SK-N-SH (cell line): ENCODE data around the gene ITM2B. TPM values are rescaled to one million over a fixed set of nuclear protein-coding genes. Genes with fewer than 3 reads are reported as not detected.

Experiments
- CTCF ChIA-PET: fragments of 300-600, 350-600 bp; formaldehyde crosslinking; extraction: SDS; loops from one replicate; lab custom pipeline; 2021; lab: Yijun Ruan, JAX
- POLR2A ChIA-PET: fragments of 350-600 bp; sonication (Branson Sonifier 250); formaldehyde crosslinking; extraction: SDS; loops from one replicate; lab custom pipeline; 2020; ENCODE audit warnings: antibody characterized with exemption, inconsistent platforms; lab: Yijun Ruan, JAX
- DNase-seq: peaks from one replicate; pipeline ENCODE4 v3.0.0; 2012
- H2AFZ ChIP-seq: fragments of 200-600 bp; sonication (generic); 2 replicates; pipeline ENCODE4 v1.8.1; 2016; ENCODE audit warnings: antibody characterized with exemption, mild to moderate bottlenecking, low read depth
- H3F3A ChIP-seq: fragments of 200-600 bp; sonication (generic); replicated peaks from 2 replicates; pipeline ENCODE3; 2016; ENCODE audit warnings: antibody characterized with exemption, mild to moderate bottlenecking; ENCODE audit not compliant: insufficient read depth
- H3K27ac ChIP-seq, 2 experiments: fragments of 200-500 bp in 1 of 2; fragments of 200-600 bp in 1 of 2; sonication (Bioruptor generic) in 1 of 2; sonication (generic), shearing (Covaris generic) in 1 of 2; 2 replicates each; pipeline versions ENCODE4 v1.5.1 to v1.6.1; 2014 to 2016; ENCODE audit warnings: low read depth in 2 of 2, inconsistent platforms in 1 of 2, low read length in 1 of 2, mild to moderate bottlenecking in 1 of 2, mixed read lengths in 1 of 2
- H3K27me3 ChIP-seq: fragments of 200-600 bp; sonication (generic), shearing (Covaris generic); 2 replicates; pipeline ENCODE4 v1.6.1; 2016; ENCODE audit warnings: mixed run types; ENCODE audit not compliant: insufficient read depth
- H3K36me3 ChIP-seq, 2 experiments: fragments of 200-500 bp in 1 of 2; fragments of 200-600 bp in 1 of 2; sonication (Bioruptor generic) in 1 of 2; sonication (generic) in 1 of 2; replicated peaks in 1 of 2; 2 replicates each; pipeline versions ENCODE3 to v1.5.1; 2014 to 2016; ENCODE audit warnings: low read length in 1 of 2, mild to moderate bottlenecking in 1 of 2; ENCODE audit not compliant: insufficient read depth in 2 of 2, control insufficient read depth in 1 of 2
- H3K4me1 ChIP-seq, 2 experiments: fragments of 200-500 bp in 1 of 2; fragments of 200-600 bp in 1 of 2; sonication (Bioruptor generic) in 1 of 2; sonication (generic), shearing (Covaris generic) in 1 of 2; 2 replicates each; pipeline versions ENCODE4 v1.5.1 to v1.6.1; 2014 to 2016; ENCODE audit warnings: low read depth in 1 of 2, low read length in 1 of 2, mixed run types in 1 of 2; ENCODE audit not compliant: insufficient read depth in 2 of 2, control insufficient read depth in 1 of 2
- H3K4me2 ChIP-seq: fragments of 200-600 bp; sonication (generic), shearing (Covaris generic); 2 replicates; pipeline ENCODE4 v1.6.1; 2017; ENCODE audit warnings: mixed run types
- H3K4me3 ChIP-seq, 2 experiments: fragments of 200-500 bp in 1 of 2; fragments of 200-600 bp in 1 of 2; sonication (Bioruptor generic) in 1 of 2; sonication (generic), shearing (Covaris generic) in 1 of 2; 2 replicates each; pipeline versions ENCODE4 v1.5.1 to v1.8.1; 2014 to 2016; ENCODE audit warnings: low read depth in 2 of 2, inconsistent platforms in 1 of 2, low read length in 1 of 2, mild to moderate bottlenecking in 1 of 2, mixed read lengths in 1 of 2, moderate library complexity in 1 of 2
- H3K79me2 ChIP-seq: fragments of 200-600 bp; sonication (generic); 2 replicates; pipeline ENCODE4 v1.8.1; 2017; ENCODE audit warnings: mild to moderate bottlenecking; ENCODE audit not compliant: insufficient read depth
- H3K9ac ChIP-seq: fragments of 200-600 bp; sonication (generic); 2 replicates; pipeline ENCODE4 v1.6.1; 2017; ENCODE audit warnings: mixed run types
- H3K9me2 ChIP-seq: fragments of 200-600 bp; sonication (generic); 2 replicates; pipeline ENCODE4 v1.6.1; 2017; ENCODE audit warnings: mixed run types
- H3K9me3 ChIP-seq: fragments of 200-600 bp; sonication (generic); 2 replicates; pipeline ENCODE4 v1.6.1; 2017; ENCODE audit warnings: mixed run types, mild to moderate bottlenecking, moderate library complexity
- H4K20me1 ChIP-seq: fragments of 200-600 bp; sonication (generic); 2 replicates; pipeline ENCODE4 v1.6.1; 2017; ENCODE audit warnings: mild to moderate bottlenecking, mixed run types; ENCODE audit not compliant: insufficient read depth
- EZH2phosphoT487 ChIP-seq: fragments of 200-600 bp; sonication (generic); IDR thresholded peaks from 2 replicates; pipeline ENCODE4 v1.6.1; 2017; ENCODE audit warnings: low read depth, mixed run types, mild to moderate bottlenecking, antibody characterized with exemption, moderate library complexity, borderline replicate concordance
- FOSL2 ChIP-seq: IDR thresholded peaks from 2 replicates; pipeline ENCODE4 v1.4.0; 2012; ENCODE audit warnings: low read depth, mild to moderate bottlenecking, moderate library complexity, borderline replicate concordance
- FOXM1 ChIP-seq: IDR thresholded peaks from 2 replicates; pipeline ENCODE4 v1.4.0; 2012; ENCODE audit warnings: low read depth, mild to moderate bottlenecking
- NRF1 ChIP-seq: IDR thresholded peaks from 2 replicates; pipeline ENCODE4 v1.6.1; 2012; ENCODE audit warnings: low read depth, mild to moderate bottlenecking, low read length
- PBX3 ChIP-seq: IDR thresholded peaks from 2 replicates; pipeline ENCODE4; 2012
- POLR2AphosphoS5 ChIP-seq: IDR thresholded peaks from 2 replicates; pipeline ENCODE4 v1.6.1; 2012; ENCODE audit warnings: low read depth, low read length
- RCOR1 ChIP-seq: fragments of 150-350 bp; IDR thresholded peaks from 2 replicates; pipeline ENCODE4 v1.6.1; 2017; ENCODE audit warnings: antibody characterized with exemption, low read length
- RFX5 ChIP-seq: IDR thresholded peaks from 2 replicates; pipeline ENCODE4 v1.6.1; 2012; ENCODE audit warnings: mild to moderate bottlenecking, improper control_type of control experiment, low read length
- TAF1 ChIP-seq: IDR thresholded peaks from 2 replicates; pipeline ENCODE4 v1.6.1; 2012; ENCODE audit warnings: low read depth, mild to moderate bottlenecking, low read length, moderate library complexity, borderline replicate concordance
- TCF12 ChIP-seq: IDR thresholded peaks from 2 replicates; pipeline ENCODE4 v1.4.0; 2012
- ZBTB33 ChIP-seq: IDR thresholded peaks from 2 replicates; pipeline ENCODE4 v1.4.0; 2012; ENCODE audit warnings: low read depth, borderline replicate concordance
- WGBS: methylation state at CpG from one replicate; pipeline ENCODE4 v1.1.6; 2017; ENCODE audit warnings: low lambda C conversion rate; 5-methylcytosine and 5-hydroxymethylcytosine counted together
- polyA plus RNA-seq, 3 experiments: library from polyadenylated mRNA; depleted of rRNA; stranded (reverse); fragments of >200 nt; gene quantifications; 2 replicates each; pipeline ENCODE4 v1.2.3, GENCODE V29; 2012

Gene ITM2B
- polyA plus RNA-seq, 1 of the 3 experiments (the other 2 are of a cell fraction) = 184 TPM

DNA sequence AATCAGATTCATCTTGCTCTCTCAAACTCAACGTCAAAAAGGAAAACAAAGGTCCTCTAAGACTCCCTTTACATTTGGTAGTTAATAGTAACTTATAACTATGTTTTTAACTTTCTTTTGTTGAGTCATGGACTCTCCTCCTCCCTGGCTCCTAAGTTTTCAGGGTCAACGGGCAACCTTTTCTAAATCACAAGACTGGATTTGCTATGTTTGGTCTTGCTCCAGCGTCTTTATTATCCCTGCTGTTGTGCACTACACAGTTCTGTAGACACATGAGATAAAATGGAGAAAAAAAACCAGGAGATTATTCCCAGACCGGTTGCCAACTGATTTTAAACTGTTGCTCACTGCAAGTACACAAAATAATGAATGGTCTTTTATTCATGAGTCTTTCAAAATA is 1.9 kb upstream of the ITM2B start:
- no peak overlapping the region for H3K4me3 ChIP-seq
- H4K20me1 ChIP-seq = peaks cover 6% of the 10 kb centered on the region; the same call in 1 of the 2 replicates
- DNase-seq = no peak
- ChIA-PET POLR2A (no interaction called here), CTCF (interaction anchor here (1.1 kb wide), 1 partner anchor 136 kb away, joined by 3 read pairs; the partner anchor contains the start of gene MED4)
- TF ChIP-seq ZBTB33 (no peak), NRF1 (no peak), FOSL2 (no peak), RCOR1 (no peak), RFX5 (no peak)
- H3K79me2 ChIP-seq = peaks cover 31% of the 10 kb centered on the region
- peaks cover 0 to 8% of the 10 kb centered on the region in 2 experiments; a peak in 3 of 4 replicates for H3K4me1 ChIP-seq
- H3K9me3 ChIP-seq = no peaks in the 10 kb centered on the region
- peak overlapping the region; percentile 50; the same call in 1 of the 2 replicates for H2AFZ ChIP-seq
- no peaks in the 10 kb centered on the region for H3K9me2 ChIP-seq
- H3K4me2 ChIP-seq = no peak overlapping the region
- H3K27ac ChIP-seq = no peak overlapping the region
- no peak overlapping the region for H3K9ac ChIP-seq
- peaks cover 17% of the 10 kb centered on the region for H3F3A ChIP-seq
- H3K27me3 ChIP-seq = no peaks in the 10 kb centered on the region
- WGBS = 85% methylated on average over 4 of the region's 4 CpGs
- H3K36me3 ChIP-seq = no peaks in the 10 kb centered on the region

- no peak overlapping the region for H2AFZ ChIP-seq
- TF ChIP-seq RFX5 = no peak
- no peak for TF ChIP-seq EZH2phosphoT487
- no peak for TF ChIP-seq PBX3
- TF ChIP-seq POLR2AphosphoS5 = no peak
- TF ChIP-seq FOXM1 = no peak
- TF ChIP-seq TCF12 = no peak
- TF ChIP-seq TAF1 = no peak
- H4K20me1 ChIP-seq = peaks cover 13% of the 10 kb centered on the region; the same call in 1 of the 2 replicates
- H3K9ac ChIP-seq = no peak overlapping the region
- no peaks in the 10 kb centered on the region for H3K27me3 ChIP-seq
- ChIA-PET CTCF (interaction anchor here (1.1 kb wide), 1 partner anchor 137 kb away, joined by 3 read pairs; the partner anchor contains the start of gene MED4), POLR2A (no interaction called here)
- H3K9me3 ChIP-seq = no peaks in the 10 kb centered on the region
- DNase-seq = no peak
- no peak overlapping the region for H3K4me2 ChIP-seq
- H3K9me2 ChIP-seq = no peaks in the 10 kb centered on the region
- H3K36me3 ChIP-seq = no peaks in the 10 kb centered on the region
- H3K27ac ChIP-seq = no peak overlapping the region
- H3K4me1 ChIP-seq = peaks cover 4 to 16% of the 10 kb centered on the region in 2 experiments; a peak in 3 of 4 replicates
- H3K79me2 ChIP-seq = peaks cover 39% of the 10 kb centered on the region
- no peak overlapping the region for H3K4me3 ChIP-seq
- H3F3A ChIP-seq = peaks cover 17% of the 10 kb centered on the region
These were observed 1.1 kb upstream of the ITM2B start for GRCh38 chr13:48231933-48232332.
